Progenitor cell of endocrine pancreas (in vitro differentiated cells): ENCODE data around the gene NKAPL. TPM values are rescaled to one million over a fixed set of nuclear protein-coding genes. Genes with fewer than 3 reads are reported as not detected.

Source experiments
- DNase-seq: peaks from one replicate; pipeline ENCODE4 v3.0.0; 2021; ENCODE audit warnings: low spot score; ENCODE audit not compliant: unreplicated experiment
- H3K27ac Mint-ChIP-seq: 2 replicates; pipeline ENCODE4 v1.8.0; 2021; ENCODE audit warnings: mild to moderate bottlenecking, moderate library complexity, mixed read lengths
- H3K27me3 Mint-ChIP-seq: 2 replicates; pipeline ENCODE4 v1.8.0; 2021; ENCODE audit warnings: mixed read lengths
- H3K36me3 Mint-ChIP-seq: 2 replicates; pipeline ENCODE4 v1.8.0; 2022; ENCODE audit warnings: mixed read lengths; ENCODE audit not compliant: insufficient read depth
- H3K4me1 Mint-ChIP-seq: 2 replicates; pipeline ENCODE4 v1.8.0; 2021; ENCODE audit warnings: low read depth, mixed read lengths
- H3K4me3 Mint-ChIP-seq: 2 replicates; pipeline ENCODE4 v1.8.0; 2021; ENCODE audit warnings: low read depth, mild to moderate bottlenecking, moderate library complexity, mixed read lengths
- H3K9me3 Mint-ChIP-seq: 2 replicates; pipeline ENCODE4 v1.8.0; 2021; ENCODE audit warnings: low read depth, mixed read lengths
- total RNA-seq: library from RNA; stranded (reverse); gene quantifications from 2 replicates; pipeline ENCODE4 v1.2.1, GENCODE V29; 2021
- TF ChIP-seq, protein P1 (sequence below): fragments of 200-600 bp; sonication (generic); IDR thresholded peaks from one replicate; pipeline ENCODE4 v1.5.0; 2021; ENCODE audit warnings: antibody characterized with exemption, mild to moderate bottlenecking; ENCODE audit not compliant: unreplicated experiment

The NKAPL gene
- total RNA-seq, 1 donor from 2014 or later: 0.24 TPM

DNA sequence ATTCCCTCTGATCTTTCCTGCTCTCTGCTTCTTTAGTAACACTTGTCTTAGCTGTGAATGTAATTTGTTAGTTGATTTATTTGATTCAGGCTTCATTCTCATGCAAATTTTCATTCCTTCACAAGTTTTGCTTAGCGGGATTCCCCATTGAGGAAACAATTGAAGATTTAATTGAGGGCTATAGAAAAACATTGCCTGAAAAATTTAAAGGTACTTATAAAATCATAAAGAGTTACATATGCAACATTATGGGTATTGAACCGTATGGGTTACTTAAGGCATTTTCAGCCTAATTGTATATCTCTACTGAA lies 45.9 kb upstream of the NKAPL start:
- Mint-ChIP-seq H3K4me3 (no peak overlapping the region), H3K27ac (no peak overlapping the region), H3K27me3 (peaks cover 78% of the 10 kb centered on the region)

DNA sequence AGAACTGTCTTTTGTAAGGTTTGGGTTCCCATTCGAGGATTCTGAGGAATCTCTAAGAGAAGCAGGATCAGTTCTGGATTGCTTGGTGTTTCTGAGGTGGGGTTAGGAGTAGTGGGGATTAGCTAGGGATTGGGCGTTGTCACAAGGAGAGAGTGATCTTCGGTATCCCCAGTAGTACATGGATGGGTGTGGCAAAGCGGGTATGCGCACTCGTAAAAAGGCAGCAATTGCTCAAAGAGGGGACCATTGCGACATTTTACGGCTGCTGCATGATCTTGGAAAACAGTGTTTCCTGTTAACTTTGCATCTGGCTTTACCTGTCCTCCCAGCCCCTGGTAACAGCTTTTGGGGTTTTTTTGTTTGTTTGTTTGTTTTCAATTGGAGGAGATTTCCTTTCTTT lies 43.7 kb upstream of the NKAPL start:
- no peaks in the 10 kb centered on the region for H3K36me3 Mint-ChIP-seq
- peaks cover 5% of the 10 kb centered on the region for H3K4me1 Mint-ChIP-seq
- H3K27ac Mint-ChIP-seq: no peak overlapping the region
- H3K27me3 Mint-ChIP-seq: peaks cover 62% of the 10 kb centered on the region
- no peak for DNase-seq
- TF ChIP-seq, protein P1, sequence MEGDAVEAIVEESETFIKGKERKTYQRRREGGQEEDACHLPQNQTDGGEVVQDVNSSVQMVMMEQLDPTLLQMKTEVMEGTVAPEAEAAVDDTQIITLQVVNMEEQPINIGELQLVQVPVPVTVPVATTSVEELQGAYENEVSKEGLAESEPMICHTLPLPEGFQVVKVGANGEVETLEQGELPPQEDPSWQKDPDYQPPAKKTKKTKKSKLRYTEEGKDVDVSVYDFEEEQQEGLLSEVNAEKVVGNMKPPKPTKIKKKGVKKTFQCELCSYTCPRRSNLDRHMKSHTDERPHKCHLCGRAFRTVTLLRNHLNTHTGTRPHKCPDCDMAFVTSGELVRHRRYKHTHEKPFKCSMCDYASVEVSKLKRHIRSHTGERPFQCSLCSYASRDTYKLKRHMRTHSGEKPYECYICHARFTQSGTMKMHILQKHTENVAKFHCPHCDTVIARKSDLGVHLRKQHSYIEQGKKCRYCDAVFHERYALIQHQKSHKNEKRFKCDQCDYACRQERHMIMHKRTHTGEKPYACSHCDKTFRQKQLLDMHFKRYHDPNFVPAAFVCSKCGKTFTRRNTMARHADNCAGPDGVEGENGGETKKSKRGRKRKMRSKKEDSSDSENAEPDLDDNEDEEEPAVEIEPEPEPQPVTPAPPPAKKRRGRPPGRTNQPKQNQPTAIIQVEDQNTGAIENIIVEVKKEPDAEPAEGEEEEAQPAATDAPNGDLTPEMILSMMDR: no peak
- H3K9me3 Mint-ChIP-seq: peaks cover 5% of the 10 kb centered on the region
- no peak overlapping the region for H3K4me3 Mint-ChIP-seq

More for the DNA sequence above, 45.9 kb upstream of the NKAPL start:
- H3K36me3 Mint-ChIP-seq: no peaks in the 10 kb centered on the region
- TF ChIP-seq, protein P1: no peak
- H3K4me1 Mint-ChIP-seq: peaks cover 3% of the 10 kb centered on the region
- no peak for DNase-seq
- peaks cover 5% of the 10 kb centered on the region for H3K9me3 Mint-ChIP-seq

DNA sequence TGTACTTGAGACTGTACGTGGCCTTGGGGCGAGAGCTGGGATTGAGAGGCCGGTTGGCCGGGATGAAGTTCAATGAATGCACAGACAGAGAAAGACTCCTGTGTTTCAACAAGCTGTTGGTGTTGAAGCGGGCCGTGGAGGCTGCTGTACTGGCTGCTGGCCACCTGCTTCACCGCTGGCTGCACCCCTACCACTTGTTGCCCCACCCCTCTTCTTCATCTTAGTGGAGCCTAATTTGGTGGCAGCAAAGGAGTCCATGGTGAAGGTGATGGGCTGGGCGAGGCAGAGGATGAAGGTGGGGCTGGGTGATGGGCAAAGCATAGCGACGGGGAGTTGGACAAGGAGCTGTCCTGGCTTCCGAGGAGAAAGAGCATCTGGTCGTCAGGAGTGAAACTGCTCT lies 41.2 kb upstream of the NKAPL start:
- TF ChIP-seq, protein P1: no peak
- H3K36me3 Mint-ChIP-seq: no peaks in the 10 kb centered on the region
- peaks cover 4% of the 10 kb centered on the region for H3K4me1 Mint-ChIP-seq
- peak overlapping the region; percentile 77 for H3K4me3 Mint-ChIP-seq
- no peak overlapping the region for H3K27ac Mint-ChIP-seq
- H3K27me3 Mint-ChIP-seq: peaks cover 58% of the 10 kb centered on the region
- no peak for DNase-seq
- peaks cover 5% of the 10 kb centered on the region for H3K9me3 Mint-ChIP-seq

DNA sequence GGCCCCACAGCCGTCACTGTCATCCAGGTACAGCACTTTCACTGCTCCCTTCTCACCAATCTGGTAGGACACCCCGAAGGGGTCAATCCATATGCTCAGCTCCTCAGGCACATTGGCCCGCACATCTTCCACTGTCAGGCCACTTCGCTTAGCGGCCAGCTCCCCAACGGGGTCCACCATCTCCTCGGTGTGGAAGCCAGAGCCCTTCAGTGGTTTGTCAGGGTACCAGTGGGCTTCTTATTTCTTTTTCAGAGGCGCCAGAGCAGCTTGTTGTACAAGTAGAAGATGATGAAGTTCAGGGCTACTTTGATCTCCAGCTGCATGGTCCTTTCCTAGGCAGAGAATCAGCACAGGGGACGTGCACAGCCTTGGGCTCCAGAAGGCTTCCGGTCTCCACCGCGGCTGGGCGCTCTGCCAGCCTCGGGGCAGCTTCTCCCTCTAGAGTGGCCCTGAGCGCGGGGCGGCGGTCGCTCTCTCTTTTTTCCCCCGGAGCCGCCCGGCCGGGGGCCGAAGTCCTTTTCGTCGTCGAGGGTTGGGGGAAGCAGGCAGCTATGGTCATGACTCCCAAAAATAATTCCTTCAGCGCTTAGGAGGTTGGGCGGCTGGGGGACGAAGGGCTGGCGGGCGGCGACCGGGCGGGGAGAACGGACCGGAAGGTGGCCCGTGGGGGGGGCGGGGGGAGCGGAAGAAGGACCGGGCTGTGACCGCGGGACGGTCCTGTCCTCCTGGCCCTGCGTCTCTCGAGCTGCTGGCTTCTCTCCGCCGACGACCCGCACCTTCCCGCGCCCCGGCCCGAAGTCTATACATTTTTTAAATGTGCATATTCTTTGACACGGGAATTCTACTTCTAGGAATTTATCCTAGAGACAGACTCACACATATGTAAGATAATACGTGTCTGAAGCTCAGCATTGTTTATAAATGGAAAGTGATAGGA lies 40.5 kb upstream of the NKAPL start:
- DNase-seq: no peak
- Mint-ChIP-seq H3K4me3 (peak overlapping the region; percentile 77), H3K27me3 (peaks cover 55% of the 10 kb centered on the region), H3K4me1 (peaks cover 4% of the 10 kb centered on the region), H3K27ac (peak overlapping the region; percentile 16), H3K9me3 (peaks cover 5% of the 10 kb centered on the region), H3K36me3 (no peaks in the 10 kb centered on the region)
- TF ChIP-seq, protein P1: no peak

DNA sequence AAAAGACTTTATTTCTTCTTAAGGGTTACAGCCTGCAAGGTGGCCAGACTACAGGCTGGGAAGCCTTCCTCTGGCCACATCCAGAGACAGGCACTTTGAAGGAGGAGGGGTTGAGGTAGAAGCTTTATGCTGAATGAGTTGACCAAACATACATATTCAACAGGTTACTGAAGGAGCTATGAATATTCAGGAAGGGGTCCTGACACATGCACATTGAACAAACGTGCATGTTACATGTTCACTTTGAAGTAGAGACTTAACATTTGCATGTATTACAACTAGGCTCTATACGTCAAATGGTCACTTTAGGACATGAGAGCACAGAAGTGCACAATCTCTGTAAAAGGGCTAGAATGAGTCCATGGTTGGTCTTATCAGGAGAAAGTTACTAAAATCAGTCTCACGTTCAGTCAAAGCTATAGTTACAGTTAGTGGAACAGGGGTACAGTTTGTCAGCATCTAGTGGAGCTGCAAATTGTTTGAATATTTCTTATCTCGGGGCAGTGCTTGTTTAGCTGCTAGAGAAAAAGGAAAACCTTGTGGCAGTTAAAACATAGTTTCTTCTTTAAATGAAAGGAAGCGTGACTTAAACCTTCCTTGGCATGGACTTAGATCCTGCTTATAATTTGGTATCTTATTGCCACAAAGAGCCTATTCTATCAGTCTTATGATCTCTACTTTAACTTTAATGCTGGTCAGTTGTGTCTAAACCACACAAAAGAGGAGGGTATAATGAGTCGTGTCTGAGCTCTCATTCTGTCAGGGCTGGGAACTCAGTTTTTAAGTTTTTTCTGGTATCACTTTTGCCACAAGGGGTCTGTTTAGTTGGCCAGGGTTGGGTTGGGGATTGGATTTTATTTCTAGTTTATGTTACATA lies 38.6 kb upstream of the NKAPL start:
- H3K27ac Mint-ChIP-seq: no peak overlapping the region
- no peaks in the 10 kb centered on the region for H3K9me3 Mint-ChIP-seq
- no peaks in the 10 kb centered on the region for H3K36me3 Mint-ChIP-seq
- H3K27me3 Mint-ChIP-seq: peaks cover 40% of the 10 kb centered on the region
- H3K4me3 Mint-ChIP-seq: no peak overlapping the region
- peaks cover 5% of the 10 kb centered on the region for H3K4me1 Mint-ChIP-seq
- TF ChIP-seq, protein P1: no peak
- DNase-seq: no peak
